HG03108 (cell line): ENCODE results near the gene SEZ6L2.
"Not testable (repeated sequence)": the region's sequence is repeated elsewhere in the genome, so short reads cannot be mapped to it uniquely, and the experiment has no call there.

Source experiments
- ATAC-seq: cut with Tn5 transposase; IDR thresholded peaks from one replicate; pipeline ENCODE4 v1.9.1; 2021; ENCODE audit warnings: moderate library complexity; ENCODE audit not compliant: unreplicated experiment

SEZ6L2 gene

DNA sequence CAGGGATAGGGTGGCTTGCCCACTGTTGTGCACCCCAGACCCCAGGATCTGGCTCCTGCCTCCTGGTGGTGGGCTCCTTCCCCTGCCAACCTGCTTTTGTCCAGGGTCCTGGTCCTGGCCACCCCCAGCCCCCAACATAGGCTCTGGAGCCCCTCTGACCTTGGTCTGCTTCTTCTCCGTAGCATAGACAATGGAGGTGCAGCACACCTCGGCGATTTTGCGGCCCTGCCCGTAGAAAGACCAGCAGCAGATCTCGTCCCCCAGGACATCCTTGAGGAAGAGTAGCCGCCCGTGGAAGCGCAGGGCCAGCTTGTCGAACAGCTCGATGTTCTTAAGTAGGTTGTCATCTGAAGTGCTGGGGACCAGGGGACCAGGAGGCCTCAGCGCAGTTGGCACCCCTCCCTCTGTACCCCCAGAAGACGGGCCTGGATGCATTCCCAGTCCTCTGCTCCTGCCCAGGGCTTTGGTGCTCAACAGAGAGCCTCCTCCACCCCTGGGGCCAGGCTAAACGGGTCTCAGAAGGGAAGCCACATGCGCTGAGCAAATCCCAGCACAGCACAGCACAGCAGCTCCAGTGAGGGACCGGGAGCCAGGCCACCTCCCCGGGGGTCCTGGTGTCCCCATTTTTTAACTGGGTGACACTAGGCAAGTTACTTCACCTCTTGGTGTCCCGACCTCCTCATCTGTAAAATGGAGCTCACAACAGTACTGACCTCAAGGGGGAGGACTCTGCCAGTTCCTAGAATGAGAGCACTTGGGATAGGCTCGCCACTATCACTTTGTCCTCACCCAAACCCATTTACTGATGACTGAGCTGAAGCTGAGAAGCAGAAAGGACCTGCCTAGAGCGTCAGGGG is 11.7 kb upstream of the SEZ6L2 start:
- no peak for ATAC-seq

DNA sequence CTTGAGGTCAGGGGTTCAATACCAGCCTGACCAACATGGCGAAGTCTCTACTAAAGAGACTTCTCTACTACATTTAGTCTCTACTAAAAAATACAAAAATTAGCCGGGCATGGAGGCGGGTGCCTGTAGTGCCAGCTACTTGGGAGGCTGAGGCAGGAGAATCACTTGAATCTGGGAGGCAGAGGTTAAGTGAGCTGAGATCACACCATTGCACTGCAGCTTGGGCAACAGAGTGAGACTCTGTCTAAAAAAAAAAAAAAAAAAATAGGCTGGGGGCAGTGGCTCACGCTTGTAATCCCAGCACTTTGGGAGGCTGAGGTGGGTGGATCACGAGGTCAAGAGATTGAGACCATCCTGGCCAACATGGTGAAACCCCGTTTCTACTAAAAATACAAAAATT is 10.5 kb upstream of the SEZ6L2 start:
- ATAC-seq = not testable (repeated sequence)

DNA sequence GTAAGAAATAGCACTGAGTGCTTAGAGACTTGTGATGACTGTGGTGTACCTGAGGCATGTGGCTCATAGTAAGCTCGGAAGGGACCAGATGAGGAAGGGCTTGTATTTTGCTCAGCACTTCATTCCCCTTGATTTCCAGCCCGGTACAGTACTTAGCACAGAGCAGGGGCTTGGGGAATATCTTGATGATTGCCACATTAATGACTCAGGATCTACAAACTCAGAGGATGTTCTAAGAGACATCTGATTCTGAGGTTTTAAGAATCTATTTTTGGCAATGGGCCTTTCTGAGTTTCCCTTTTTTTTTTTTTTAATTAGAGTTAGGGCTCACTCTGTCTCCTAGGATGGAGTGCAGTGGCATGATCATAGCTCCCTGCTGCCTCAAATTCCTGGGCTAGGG is 10.0 kb upstream of the SEZ6L2 start:
- ATAC-seq = no peak

DNA sequence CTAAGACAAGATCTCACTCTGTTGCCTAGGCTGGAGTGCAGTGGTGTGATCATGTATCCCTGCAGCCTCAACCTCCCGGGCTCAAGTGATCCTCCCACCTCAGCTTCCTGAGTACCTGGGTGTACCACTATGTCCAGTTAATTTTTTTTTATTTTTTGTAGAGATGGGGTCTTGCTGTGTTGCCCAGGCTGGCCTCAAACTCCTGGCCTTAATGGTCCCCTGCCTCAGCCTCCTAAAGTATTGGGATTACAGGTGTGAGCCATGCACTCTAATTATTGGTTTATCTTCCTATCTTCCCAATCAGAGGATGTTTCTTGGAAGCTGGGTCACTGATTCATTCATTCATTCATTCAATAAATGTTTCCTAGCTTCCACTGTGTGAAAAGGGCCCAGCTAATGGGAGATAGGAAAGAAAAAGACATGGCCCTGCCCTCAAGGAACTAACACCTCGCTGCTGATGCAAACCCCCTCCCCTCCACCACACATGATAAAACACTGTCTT is 9.4 kb upstream of the SEZ6L2 start:
- ATAC-seq = no peak

DNA sequence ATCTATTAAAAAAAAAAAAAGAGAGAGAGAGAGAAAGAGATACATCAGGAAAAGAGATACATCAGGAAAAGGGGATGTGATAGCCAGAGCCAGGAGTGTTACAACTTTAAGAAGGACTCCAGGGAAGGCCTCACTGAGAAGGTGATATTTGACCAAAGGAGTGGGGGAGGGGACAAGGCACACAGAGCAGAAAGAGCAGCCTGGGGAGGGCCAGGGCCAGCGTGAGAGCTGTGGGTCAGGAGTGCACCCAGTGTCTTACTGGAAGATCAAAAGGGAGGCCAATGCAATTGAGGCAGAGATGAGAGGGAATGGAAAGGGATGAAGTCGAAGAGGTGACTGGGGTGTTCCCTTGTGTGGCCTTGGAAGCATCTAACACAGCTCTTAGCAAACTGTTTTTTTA is 8.6 kb upstream of the SEZ6L2 start:
- ATAC-seq = no peak

DNA sequence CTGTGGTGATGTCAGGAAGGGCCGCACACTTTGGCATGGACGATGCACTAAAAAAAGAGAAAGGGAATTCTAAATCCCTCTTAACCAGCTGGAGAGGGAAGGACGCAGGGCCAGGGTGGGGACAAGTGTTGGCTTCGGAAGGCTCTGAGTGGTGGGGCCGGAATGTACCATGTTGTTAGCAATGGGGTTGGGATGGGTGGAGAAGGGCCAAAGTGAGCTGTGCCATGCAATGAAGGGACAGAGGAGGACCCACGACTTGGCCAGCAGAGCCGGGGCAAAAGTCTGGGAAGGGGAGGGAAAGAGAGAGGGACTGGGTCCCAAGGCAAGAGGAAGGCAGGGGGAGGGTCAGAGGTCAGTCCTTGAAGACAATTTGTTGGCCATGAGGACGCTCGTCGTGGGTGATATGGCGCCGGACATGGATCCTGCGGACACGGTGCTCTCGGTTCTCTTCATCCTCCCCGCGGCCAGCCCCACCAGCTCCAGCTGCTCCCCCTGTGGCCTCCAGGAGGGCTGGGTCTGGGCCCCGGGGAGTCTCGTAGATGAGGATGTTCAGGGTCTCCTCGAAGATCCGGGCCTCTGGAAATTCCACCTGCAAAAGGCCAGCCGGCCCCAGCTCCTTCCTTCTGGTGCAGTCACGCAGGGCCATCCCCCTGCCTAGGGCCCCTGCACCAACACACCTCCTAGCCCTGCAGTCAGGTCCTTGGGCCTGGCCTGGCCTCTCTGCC is 7.3 kb upstream of the SEZ6L2 start:
- ATAC-seq = no peak

DNA sequence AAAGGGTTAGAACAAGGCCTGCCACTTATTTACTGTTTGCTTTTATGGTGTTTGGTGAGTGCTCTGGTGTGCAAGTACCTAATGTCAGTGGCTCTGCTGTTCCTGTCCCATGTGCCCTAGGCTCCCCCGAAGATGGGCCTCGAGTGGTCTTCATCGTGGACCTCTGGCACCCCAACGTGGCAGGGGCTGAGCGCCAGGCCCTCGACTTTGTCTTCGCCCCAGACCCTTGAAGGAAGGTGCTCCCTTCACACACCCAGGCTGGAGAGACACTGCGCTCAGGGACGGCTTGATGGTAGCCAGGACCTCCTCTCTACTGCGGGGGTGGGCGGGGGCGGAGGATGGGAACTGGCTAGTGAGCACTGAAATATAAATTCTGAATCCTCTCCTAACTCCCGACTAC is 6.3 kb upstream of the SEZ6L2 start:
- no peak for ATAC-seq

DNA sequence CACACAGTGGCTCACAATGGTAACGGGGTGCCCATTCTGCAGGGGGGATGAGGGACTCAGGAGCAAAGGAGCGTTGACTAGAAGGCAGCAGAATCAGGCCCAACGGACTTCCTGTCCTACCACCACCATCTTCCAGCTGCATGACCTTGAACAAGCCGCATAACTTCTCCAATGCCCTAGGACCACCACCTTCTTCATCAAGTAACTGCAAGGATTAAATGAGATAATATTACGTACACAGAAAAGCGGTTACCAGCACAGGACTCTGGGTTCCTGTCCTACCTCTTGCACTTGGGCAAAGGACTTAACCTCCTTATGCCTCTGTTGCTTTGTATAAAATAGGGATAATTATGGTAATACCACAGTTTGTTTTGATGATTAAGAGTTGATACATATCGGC is 5.6 kb upstream of the SEZ6L2 start:
- no peak for ATAC-seq

DNA sequence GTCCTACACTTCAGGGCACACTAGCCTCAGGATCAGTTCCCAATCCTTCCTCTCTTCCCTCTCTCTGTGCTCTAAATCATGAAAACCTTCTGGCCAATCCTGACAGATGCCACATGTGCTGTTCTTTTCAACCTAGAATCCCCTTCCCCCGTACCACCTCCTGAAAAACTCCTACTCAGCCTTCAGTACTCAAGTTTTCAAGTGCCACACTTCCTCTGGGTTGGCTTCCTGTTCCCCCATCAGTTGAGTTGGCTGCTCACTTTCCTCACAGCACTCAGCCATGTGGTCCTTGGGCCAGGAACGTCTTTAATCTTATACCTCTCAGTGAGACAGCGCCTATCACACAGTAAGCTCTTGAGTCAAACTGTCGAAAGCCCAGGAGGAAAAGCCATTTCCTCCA is 4.2 kb upstream of the SEZ6L2 start:
- ATAC-seq = no peak

DNA sequence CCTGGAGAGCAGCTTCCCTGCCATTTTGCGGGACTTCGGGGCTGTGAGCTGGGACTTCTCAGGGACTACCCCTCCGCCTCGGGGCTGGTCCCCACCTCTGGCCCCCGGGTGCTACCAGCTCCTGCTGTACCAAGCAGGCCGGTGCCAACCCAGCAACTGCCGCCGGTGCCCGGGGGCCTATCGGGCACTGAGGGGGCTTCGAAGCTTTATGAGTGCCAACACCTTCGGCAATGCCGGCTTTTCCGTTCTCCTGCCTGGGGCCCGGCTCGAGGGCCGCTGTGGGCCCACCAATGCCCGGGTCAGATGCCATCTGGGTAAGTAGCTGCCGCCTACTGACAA is 2.2 kb upstream of the SEZ6L2 start:
- ATAC-seq = no peak

DNA sequence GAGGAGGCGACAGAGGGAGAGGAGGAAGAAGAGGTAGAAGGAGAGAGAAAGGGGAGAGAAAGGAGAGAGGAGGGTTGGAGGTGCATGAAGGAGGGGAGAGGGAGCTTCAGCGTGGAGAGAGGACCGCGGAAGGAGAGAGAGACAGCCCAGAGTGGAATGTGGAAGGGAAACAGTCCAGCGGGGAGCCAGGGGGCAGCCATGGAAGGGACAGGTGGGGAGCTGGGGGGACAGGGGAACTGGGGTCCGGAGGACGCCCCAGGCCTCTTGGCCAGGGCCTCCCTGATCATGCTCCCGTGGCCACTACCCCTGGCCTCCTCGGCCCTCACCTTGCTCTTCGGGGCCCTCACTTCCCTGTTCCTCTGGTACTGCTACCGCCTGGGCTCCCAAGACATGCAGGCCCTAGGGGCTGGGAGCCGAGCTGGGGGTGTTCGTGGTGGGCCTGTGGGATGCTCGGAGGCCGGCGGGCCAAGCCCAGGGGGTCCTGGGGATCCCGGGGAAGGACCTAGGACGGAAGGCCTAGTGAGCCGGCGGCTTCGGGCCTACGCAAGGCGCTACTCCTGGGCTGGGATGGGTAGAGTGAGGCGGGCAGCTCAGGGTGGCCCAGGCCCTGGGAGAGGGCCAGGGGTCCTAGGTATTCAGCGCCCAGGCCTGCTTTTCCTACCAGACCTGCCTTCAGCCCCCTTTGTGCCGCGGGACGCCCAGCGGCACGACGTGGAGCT is 1.7 kb upstream of the SEZ6L2 start:
- no peak for ATAC-seq

DNA sequence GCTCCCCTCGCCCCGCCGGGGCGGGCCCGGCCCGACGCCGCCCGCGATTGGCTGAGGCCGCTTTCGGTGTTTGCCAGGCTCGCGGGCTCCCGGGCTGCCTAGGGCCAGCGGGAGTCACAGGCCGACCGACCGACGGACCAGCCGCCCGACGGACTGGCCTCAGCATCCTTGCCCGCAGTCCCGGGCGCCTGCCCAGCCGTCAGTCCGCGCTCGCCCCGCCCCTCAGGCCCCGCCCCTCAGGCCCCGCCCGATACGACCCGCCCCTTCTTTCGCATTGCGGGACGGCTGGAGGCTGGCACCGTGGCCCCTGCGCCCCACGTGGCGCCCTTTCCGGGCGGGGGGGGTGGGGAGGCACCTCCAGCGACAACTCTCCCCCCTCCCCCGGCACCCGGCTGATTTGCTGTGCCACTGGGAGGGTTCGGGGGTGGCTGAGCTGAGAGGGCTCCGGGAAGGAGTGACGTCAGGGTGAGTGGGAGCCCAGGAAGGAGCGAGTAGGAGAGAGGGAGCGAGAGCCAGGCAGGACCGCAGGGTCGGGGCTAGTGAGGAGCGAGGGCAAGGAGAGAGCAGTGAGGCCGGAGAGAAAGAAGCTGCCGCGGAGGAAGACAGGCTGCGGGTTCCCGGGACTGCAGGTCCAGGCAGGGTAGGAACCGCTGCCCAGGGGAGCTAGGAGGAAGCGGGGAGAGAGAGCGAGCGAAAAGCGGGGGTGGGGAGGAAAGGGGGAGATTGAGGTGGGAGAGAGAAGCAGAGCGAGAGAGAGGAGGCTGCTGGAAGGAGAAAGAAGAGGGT is 945 bp upstream of the SEZ6L2 start, which contains the start of gene ASPHD1:
ASPHD1 (plus strand) TSS at position 387 of the 786 bp plus-strand sequence. CDS start 484 bp downstream, outside the sequence.
- ATAC-seq = no peak

DNA sequence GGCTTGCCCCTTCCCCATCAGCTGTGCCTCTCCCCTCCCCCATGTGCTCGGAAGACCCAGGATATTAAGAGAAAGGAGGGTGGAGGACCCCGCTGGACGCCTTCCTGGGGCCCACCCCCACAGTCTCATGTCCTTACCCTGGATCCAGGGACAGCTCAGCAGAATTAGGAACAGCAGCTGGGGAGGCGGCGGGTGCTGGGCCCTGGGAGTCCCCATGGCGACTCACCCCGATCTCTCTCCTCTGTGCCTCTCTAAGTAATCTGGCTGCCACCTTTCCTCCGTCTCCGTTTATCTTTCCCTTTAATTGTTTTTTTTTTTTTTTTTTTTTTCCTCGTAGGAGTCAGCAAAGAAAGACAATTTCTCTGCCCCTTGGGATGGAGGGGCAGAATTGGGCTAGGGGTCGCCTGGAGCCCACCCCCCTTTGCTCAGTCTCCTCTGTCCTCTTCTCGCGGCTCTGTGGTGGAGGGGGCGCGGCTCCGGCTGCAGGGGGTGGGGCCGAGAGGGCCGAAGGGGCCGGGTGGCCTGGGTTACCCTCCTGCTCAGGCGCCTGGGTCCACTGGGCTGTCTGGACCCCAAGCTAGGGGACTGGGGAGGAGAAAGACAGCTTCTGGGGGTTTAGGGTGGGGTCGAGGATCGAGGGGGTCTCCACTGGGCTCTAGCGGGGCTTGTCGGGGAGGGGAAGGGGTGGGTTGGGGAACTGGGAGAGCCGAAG is 390 bp downstream of the SEZ6L2 start:
- no peak for ATAC-seq

DNA sequence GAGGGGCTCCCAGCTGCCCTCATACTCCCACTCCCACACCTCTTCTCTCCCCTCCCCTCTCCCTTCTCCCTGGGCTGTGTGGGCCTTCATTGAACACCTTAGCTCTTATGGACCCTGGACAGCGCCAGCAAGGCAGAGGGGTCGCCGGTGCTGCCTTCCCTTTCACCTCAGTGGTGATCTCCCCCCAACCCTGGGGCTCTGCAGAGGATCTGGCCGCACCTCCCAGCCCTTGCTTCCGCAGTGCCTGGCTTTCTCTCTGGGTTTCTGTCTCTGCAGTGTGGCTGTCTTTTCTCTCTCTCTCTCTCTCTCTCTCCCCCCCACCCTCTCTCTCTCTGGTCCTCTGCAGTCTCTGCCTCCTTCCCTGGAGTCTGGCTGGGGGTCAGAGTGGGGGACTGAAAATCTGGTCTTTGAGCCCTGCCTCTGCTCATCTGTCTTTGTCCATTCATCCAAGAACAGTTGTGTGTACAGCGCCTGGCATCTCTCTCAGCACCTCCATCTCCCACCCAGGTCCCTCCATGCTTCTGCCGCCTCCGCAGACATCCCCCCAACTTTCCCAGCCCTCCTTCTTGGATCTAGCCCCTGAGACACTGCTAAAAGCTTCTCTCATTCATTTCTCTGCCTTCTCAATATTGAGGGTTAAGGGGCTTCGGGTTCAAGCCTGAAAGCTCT is 1.1 kb downstream of the SEZ6L2 start:
- no peak for ATAC-seq

DNA sequence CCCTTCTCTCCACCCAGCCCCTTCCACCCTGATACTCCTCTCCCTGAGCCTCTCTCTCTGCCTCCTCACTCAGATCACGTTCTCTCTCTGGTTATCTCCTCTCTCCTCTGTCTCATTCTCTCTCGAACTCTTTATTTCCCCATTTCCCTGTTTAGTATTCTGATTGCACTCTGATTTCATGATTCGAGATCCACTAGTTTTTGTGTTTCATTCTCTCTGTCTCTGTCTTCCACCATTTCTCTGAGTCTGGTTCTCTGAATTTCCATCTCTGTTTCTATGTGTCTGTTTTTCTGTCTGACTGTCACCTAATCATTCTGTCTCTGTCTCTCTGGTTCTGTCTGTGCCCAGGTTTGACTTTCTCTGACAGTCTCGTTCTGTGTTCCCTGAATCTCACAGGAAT is 2.0 kb downstream of the SEZ6L2 start:
- no peak for ATAC-seq

DNA sequence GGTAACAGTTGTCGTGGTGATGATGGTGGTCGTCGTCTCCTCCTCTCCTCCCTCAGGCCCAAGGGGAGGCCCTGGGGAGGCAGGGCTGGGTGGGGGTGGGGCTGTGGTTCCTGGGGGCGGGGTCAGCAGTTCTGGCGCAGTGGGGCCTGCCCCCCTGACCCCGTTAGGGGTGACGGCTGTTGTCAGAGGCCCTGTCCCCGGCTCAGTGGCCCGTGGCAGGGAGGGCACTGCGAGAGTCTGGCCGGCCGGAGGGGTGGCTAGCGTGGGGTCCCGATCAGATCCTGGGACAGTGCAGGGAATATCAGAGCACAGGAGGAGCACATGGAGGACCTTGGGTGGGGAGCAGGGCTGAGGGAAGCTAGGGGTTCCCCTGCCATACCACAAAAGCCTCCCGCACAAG is 2.5 kb downstream of the SEZ6L2 start:
- no peak for ATAC-seq

DNA sequence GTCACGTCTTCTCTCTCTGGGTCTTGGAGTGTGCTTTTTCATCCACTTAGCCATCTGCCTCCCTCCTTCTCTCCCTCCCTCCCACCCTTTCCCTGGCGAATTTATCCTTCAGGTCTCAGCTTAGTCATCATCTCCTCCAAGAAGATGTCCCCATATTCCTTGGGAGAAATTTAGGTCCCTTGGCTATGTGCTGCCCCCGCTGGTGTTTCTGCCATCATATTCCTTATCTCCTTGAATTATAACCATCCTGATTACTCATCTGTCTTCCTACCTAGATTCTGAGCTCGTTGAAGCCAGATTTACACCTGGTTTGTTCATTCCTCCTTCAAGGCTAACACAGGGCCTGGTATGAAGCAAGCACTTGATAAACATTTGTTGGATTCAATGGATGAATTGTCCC is 5.0 kb downstream of the SEZ6L2 start:
- no peak for ATAC-seq

DNA sequence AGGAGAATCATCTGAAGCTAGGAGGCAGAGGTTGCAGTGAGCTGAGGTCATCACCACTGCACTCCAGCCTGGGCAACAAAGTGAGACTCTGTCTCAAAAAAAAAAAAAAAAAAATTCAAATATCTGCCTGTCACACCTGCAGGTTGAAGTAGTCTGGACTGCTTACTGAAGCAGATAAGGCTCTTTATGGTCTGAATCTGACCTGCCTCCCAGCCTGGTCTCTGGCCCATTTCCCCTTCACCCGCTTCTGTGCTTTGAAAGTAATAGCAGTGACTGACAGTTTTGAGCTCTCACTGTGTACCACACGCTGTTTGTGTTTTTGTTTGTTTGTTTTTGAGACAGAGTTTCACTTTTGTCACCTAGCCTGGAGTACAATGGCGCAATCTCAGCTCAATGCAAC is 5.8 kb downstream of the SEZ6L2 start:
- no peak for ATAC-seq

DNA sequence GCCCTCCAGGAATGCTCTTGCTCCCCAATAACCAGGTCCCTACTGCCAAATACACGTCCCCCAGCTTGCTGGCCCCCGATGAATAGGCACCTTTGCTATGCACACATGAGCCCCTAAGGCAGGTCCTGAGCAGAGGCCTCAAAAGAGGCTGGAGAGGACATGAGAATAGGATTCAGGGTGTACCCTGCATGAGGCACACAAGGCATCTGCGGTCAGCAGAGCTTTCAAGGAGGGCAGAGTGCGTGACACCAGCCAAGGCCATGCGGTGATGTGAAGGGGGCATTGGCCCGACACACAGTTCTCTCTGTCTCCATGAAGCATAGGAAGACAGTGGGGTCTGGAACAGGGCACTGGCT is 6.9 kb downstream of the SEZ6L2 start:
- ATAC-seq = no peak
